Activated effector memory CD4-positive, alpha-beta T cell treated with anti-CD3 and anti-CD28 coated beads, Interleukin-2, amount 50 U/mL, for 16 hours (primary cell): ENCODE data around the gene DIAPH1.

Experiments
- DNase-seq: peaks from one replicate; pipeline ENCODE4 v3.0.0-alpha.2; 2020

Gene DIAPH1

DNA sequence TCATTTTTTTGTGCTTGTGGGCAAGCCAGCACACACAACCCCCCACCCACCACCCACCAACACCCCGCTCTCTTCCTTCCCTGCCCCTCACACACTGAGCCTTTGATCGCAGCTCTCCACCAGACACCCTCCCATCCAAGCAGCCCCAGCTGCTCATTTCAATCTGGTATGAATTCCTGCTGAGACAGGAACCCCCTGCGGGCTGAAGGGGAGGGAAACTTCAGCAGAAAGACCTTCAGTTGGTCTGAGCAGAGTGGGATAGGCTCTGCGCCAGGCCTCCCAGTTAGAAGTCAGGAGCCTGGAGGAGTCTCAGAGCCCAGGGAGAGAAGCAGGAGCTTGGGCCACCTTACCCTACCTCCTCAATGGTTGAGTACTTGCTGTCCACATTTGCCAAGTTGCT lies 122.8 kb downstream of the DIAPH1 start:
- DNase-seq: no peak

DNA sequence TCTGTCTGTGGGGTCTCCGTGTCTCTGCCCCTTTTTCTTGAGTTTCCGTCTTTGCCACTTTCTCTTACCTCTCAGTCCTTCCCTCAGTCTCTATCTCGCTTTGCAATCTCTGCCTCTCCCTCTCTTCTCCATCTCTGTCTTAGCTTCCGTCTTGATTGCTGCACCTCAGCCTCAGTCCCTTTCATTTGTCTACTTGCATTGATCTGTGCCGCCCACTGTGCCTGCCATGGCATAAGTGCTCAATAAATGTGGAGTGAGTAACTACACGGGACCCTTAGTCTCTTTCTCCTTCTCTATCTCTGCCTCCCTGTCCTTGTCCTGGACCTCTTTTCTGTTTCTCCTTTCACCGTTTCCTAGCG lies 123.4 kb downstream of the DIAPH1 start:
- no peak for DNase-seq

DNA sequence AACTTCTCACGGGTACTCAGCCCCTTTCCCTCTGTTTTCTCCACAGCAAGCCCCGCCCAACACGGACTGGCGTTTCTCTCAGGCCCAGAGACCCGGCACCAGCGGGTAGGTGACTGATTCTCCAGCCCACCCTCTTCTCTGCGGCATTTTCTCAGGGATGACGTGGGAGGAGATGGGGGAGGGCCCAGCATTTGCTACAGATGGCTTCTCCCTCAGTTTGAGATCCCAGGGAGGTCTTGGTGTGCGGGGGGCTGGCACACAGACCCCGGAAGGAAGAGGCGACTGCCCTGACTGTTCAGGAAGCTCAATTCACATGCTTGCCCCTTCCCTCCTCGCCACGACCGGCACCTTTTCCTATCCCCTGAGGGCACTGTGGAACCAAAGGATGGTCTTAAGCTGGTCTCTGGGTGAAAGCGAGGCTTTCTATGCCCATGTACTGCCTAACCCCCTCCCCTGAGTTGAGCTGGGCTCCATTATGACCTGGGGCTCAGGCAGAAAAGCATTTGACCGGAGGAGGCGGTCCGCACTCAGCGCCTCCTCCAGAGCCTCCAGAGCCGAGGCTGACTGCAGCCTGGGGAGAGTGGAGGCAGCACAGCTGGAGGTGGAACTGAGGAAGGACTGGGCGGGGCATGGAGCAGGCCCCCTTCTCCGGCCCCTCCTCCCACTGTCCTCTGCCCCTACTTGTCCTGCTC lies 123.9 kb downstream of the DIAPH1 start:
- no peak for DNase-seq

GRCh38 chr5:141493500-141494422 lies 125.0 kb downstream of the DIAPH1 start:
- DNase-seq: no peak

GRCh38 chr5:141492168-141492885 lies 126.5 kb downstream of the DIAPH1 start:
- peak; percentile 71 for DNase-seq

- DNase-seq: no peak
These were observed 127.3 kb downstream of the DIAPH1 start for GRCh38 chr5:141491323-141492167.

GRCh38 chr5:141490771-141491170 lies 128.0 kb downstream of the DIAPH1 start:
- DNase-seq: no peak

GRCh38 chr5:141490271-141490670 lies 128.5 kb downstream of the DIAPH1 start:
- DNase-seq: no peak

- no peak for DNase-seq
These were observed 129.0 kb downstream of the DIAPH1 start for GRCh38 chr5:141489841-141490240.

- DNase-seq: no peak
These were observed 129.9 kb downstream of the DIAPH1 start, which contains the start of gene PCDHGC5 for GRCh38 chr5:141488591-141489561. Gene PCDHGC5, plus strand, starts transcription at chr5:141489081. Its CDS starts 160 bp downstream, at chr5:141489241.

DNA sequence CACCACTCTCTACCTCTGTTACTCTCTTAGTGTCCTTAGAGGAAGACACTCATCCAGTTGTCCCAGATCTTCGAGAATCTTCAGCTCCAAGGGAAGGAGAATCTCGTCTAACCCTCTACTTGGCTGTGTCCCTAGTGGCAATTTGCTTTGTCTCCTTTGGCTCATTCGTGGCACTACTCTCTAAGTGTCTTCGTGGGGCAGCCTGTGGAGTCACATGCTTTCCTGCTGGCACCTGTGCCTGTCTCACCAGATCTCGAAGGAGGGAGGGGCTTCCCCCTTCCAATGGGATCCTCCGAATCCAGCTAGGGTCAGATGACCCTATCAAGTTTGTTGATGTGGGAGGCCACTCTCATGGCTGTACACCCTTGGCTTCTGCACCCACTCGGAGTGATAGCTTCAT lies 131.7 kb downstream of the DIAPH1 start:
- DNase-seq: no peak

- DNase-seq: no peak
These were observed 132.7 kb downstream of the DIAPH1 start for GRCh38 chr5:141486091-141486490.

GRCh38 chr5:141485321-141486055 lies 133.3 kb downstream of the DIAPH1 start:
- no peak for DNase-seq

DNA sequence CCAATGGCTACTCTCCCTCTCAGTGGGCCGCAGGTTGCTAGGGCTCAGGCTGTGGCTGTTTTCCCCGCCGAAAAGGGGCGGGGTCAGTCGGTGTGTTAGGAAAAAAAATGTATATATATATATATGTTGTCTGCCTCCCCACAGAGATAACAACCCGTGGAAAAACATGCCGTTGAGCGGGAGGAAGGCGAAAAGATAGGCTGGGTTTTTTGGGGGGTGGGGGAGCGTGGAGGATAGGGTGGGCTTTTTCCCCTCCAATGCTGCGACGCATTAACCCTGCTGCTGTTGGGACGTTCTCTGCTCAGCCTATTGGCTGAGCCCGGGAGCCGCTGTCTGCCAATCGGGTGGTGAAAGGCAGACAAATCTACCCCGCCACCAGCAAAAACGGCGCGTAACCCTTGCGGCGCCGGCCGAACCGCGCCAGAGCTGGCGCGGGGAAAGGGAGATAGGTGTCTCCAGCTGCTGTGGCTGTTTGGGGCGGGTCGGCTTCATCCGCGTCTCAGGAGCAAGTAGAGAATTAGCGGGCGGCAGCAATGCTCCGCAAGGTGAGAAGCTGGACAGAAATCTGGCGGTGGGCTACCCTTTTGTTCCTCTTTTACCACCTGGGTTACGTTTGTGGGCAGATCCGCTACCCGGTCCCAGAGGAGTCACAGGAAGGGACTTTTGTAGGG lies 134.0 kb downstream of the DIAPH1 start, which contains the start of gene PCDHGC4:
Gene PCDHGC4, plus strand, starts transcription at position 390 of the 671 bp plus-strand sequence. Its CDS starts 144 bp downstream, at position 534.
- DNase-seq: no peak

DNA sequence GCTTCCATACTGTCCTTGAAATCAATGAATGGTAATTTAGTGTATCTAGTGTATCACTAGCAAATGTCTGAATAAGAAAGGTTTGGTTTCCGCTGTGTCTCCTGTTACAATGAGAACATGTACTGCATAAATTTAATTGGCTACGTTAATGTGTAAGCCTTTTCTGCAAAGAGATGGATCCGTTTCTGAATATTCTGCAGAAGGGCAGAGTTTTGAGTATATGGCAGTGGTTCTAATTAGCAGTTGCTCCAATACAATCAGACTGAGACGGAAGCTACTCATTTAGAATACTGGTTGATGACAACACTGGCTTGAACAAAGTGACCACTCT lies 134.5 kb downstream of the DIAPH1 start:
- DNase-seq: no peak

DNA sequence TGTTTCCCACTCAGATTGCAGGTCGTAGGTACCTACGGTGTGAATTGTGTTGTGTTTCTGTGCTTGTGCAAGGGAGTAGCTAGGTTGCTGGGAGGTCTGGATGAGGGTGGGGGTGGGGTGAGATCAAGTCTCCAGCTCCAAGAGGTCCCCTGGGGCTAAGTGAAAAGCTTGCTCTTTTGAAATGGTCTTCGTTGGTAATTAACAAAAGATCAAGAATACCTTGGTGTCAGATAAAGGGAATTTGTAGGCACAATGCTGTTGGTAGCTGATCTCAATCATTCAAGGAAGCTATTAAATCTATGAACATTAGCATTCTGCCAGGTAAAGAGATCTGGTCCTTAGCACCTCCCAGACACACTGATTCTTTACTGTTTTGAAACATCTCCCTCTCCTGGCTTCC lies 134.9 kb downstream of the DIAPH1 start:
- no peak for DNase-seq

- no peak for DNase-seq
These were observed 139.0 kb downstream of the DIAPH1 start for GRCh38 chr5:141479776-141480175.

DNA sequence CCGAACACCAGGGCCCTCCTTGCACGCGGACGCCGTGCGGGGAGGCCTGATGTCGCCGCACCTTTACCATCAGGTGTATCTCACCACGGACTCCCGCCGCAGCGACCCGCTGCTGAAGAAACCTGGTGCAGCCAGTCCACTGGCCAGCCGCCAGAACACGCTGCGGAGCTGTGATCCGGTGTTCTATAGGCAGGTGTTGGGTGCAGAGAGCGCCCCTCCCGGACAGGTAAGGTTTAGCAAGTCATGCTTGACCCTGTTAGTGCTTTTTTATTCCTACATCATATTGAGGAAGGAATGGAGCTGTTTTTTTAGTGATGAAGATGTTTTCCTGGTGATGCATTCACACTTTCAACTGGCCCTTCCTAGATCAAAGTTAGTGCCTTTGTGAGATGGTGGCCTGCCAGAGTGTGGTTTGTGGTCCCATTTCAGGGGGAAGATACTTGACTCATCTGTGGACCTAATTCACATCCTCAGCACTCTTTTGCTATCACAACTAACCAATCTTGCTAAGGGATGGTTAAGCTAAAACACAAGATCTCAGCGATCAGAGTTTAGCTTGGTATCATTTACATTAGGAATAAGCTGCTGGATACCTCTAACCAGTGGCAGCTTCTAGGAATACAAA lies 140.4 kb downstream of the DIAPH1 start:
- no peak for DNase-seq

DNA sequence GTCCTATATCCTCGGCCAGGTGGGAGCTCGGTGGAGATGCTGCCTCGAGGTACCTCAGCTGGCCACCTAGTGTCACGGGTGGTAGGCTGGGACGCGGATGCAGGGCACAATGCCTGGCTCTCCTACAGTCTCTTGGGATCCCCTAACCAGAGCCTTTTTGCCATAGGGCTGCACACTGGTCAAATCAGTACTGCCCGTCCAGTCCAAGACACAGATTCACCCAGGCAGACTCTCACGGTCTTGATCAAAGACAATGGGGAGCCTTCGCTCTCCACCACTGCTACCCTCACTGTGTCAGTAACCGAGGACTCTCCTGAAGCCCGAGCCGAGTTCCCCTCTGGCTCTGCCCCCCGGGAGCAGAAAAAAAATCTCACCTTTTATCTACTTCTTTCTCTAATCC lies 141.0 kb downstream of the DIAPH1 start:
- no peak for DNase-seq
